H1 (cell line): ENCODE measurements around the gene CADPS. TPM values are rescaled to one million over a fixed set of nuclear protein-coding genes. Genes with fewer than 3 reads are reported as not detected.

Experiments used
- CHD7 ChIP-seq: fragments of 300-600 bp; sonication (generic); IDR thresholded peaks from 2 replicates; pipeline ENCODE4 v1.7.1; 2012; ENCODE audit warnings: low read length, moderate library complexity, mild to moderate bottlenecking, inconsistent platforms; ENCODE audit not compliant: insufficient replicate concordance
- E2F6 ChIP-seq: IDR thresholded peaks from 2 replicates; pipeline ENCODE4 v1.6.1; 2012; ENCODE audit warnings: inconsistent platforms
- RNF2 ChIP-seq: fragments of 200-900, 300-1000 bp; sonication (generic); IDR thresholded peaks from 2 replicates; pipeline ENCODE4 v1.7.1; 2016; ENCODE audit warnings: borderline replicate concordance, low read depth, mild to moderate bottlenecking, antibody characterized with exemption, low read length; ENCODE audit not compliant: poor library complexity, severe bottlenecking; ENCODE audit errors: missing control alignments
- polyA plus RNA-seq, 7 experiments: library from polyadenylated mRNA; depleted of rRNA in 3 of 7; stranded (reverse) in 5 of 7; unstranded in 2 of 7; fragments of >200 nt in 5 of 7; fragments of 200-250 nt in 2 of 7; gene quantifications; 1 replicate in 5 of 7; 2 replicates in 1 of 7; 4 replicates in 1 of 7; pipeline versions ENCODE4 v1.2.1 to v1.2.3, GENCODE V29; 2011 to 2013; ENCODE audit warnings: missing spikeins in 2 of 7, mixed read lengths in 2 of 7
- total RNA-seq: library from RNA; stranded (reverse); fragmentation: NEBNext Ultra II Directional; extraction: Animal tissue kit (Norgen Biotek cat#: 25700); gene quantifications from 2 replicates; pipeline ENCODE4 v1.2.1, GENCODE V29; 2021

CADPS gene
- total and polyA plus RNA-seq, 2 of the 8 experiments (the other 6 are each of a cell fraction or from before 2014, with no cell fraction given) = 7.1 to 10.2 TPM

- TF ChIP-seq CHD7 = no peak
- TF ChIP-seq RNF2 = no peak
- no peak for TF ChIP-seq E2F6
Observed at GRCh38 chr3:62502315-62503300, 372.6 kb downstream of the CADPS start (continued).
